ENCODE measurements around the gene SENP6.
A peak's percentile ranks its signal among the peaks of the same experiment; 100 is the strongest.

SENP6 gene

GRCh38 chr6:75748743-75749538, 147.3 kb downstream of the SENP6 start, which contains the start of gene MYO6 (continued):
- TF ChIP-seq PRDM2 (tag by site-specific recombination; IDR thresholded peaks at IDR 0.05; ENCODE audit: borderline replicate concordance) (no peak), SP3 (tag by site-specific recombination; IDR thresholded peaks at IDR 0.05) (peak; percentile 36; the same call in 1 of the 2 replicates), ZBTB10 (tag by site-specific recombination; IDR thresholded peaks at IDR 0.05) (no peak), ZNF585B (tag by site-specific recombination; IDR thresholded peaks at IDR 0.05) (no peak), ZNF664 (tag by site-specific recombination; IDR thresholded peaks at IDR 0.05) (no peak), GLI4 (tag by site-specific recombination; IDR thresholded peaks at IDR 0.05) (no peak), ZNF292 (tag by site-specific recombination; IDR thresholded peaks at IDR 0.05; ENCODE audit: borderline replicate concordance, low read depth) (no peak), ZBTB6 (tag by site-specific recombination; IDR thresholded peaks at IDR 0.05) (no peak), ZBTB21 (tag by site-specific recombination; IDR thresholded peaks at IDR 0.05) (no peak), ZNF112 (tag by site-specific recombination; IDR thresholded peaks at IDR 0.05) (no peak), ZBTB11 (tag by site-specific recombination; conservative IDR thresholded peaks at IDR 0.05; ENCODE audit: low read depth) (peak; percentile 23; the same call in 1 of the 2 replicates), ZNF449 (tag by site-specific recombination; IDR thresholded peaks at IDR 0.05) (no peak), ZNF174 (tag by site-specific recombination; IDR thresholded peaks at IDR 0.05) (no peak), ZSCAN18 (tag by site-specific recombination; IDR thresholded peaks at IDR 0.05) (no peak), ZNF341 (tag by site-specific recombination; IDR thresholded peaks at IDR 0.05; ENCODE audit: low read depth) (0 out of 2 replicates have a peak, but pooled peaks have one; percentile 2), ZSCAN5A (tag by site-specific recombination; IDR thresholded peaks at IDR 0.05) (no peak), ZNF423 (tag by site-specific recombination; IDR thresholded peaks at IDR 0.05) (peak; percentile 51; the same call in 1 of the 2 replicates), GLIS1 (tag by site-specific recombination; IDR thresholded peaks at IDR 0.05) (peak; percentile 54), ZNF404 (tag by site-specific recombination; IDR thresholded peaks at IDR 0.05) (no peak)

All from HEK293 (cell line).